Nephron progenitor cell (in vitro differentiated cells): ENCODE results near the gene MMAB.

Experiments used
- DNase-seq: peaks from one replicate; pipeline ENCODE4 v3.0.0; 2021
- H3K27ac Mint-ChIP-seq: 2 replicates; pipeline ENCODE4 v1.8.0; 2021; ENCODE audit warnings: mild to moderate bottlenecking, moderate library complexity, mixed read lengths
- H3K27me3 Mint-ChIP-seq: 2 replicates; pipeline ENCODE4 v1.8.0; 2021; ENCODE audit warnings: mild to moderate bottlenecking, low read depth, mixed read lengths; ENCODE audit not compliant: poor library complexity
- H3K36me3 Mint-ChIP-seq: 2 replicates; pipeline ENCODE4 v1.8.0; 2021; ENCODE audit warnings: low read depth, mixed read lengths
- H3K4me1 Mint-ChIP-seq: 2 replicates; pipeline ENCODE4 v1.8.0; 2021; ENCODE audit warnings: mixed read lengths
- H3K4me3 Mint-ChIP-seq: 2 replicates; pipeline ENCODE4 v1.8.0; 2021; ENCODE audit warnings: mild to moderate bottlenecking, moderate library complexity, mixed read lengths
- H3K9me3 Mint-ChIP-seq: 2 replicates; pipeline ENCODE4 v1.8.0; 2021; ENCODE audit warnings: mild to moderate bottlenecking, moderate library complexity, mixed read lengths
- CTCF ChIP-seq: fragments of 200-600 bp; sonication (generic); IDR thresholded peaks from 2 replicates; pipeline ENCODE4 v1.5.0; 2021; ENCODE audit warnings: antibody characterized with exemption

The MMAB gene

DNA sequence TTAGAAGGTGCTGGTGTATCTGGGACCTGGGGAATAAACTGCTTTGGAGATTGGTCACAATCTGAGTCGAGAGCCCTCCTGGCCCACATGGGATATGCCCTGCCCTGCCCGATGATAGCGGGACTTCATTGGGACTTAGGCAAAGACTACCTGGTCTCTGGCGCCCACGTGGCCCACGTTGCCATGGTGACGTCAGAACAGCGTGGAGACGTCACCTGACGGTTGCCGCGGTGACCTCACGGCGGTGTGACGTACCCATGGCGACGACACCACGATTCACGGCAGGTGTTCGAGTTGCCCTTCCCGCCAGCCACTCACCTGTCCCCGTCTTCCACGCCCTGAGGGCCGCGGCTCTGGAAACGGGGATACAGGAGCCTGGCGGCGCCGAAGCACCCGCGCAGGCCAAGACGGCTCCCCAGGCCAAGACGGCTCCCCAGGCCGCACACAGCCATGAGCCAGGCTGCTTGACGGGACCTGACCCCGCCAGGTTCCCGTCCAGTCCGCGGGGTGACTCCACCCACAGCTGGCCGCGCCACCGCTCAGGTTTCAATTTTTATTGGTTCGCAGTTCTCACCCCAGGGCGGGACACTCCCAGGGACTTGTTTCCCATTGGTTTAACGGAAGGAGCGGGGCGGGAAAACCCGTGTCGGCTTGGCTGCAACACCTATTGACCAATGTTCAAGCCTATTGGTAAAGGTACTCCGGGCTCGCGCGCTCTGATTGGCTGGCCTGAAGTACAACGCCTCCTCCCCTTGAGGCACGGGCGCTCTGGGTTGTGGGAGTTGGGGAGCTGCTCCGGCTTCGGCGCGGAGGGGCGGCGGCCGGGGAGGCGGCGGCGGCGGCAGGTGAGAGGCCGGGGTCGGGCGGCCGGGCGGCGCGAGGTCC lies at the start of gene MMAB, which contains the start of gene MVK:
MMAB (minus strand) TSS at position 476 of the 885 bp plus-strand sequence; CDS start at position 452, 24 bp downstream.
MVK (plus strand) TSS at position 766 of the 885 bp plus-strand sequence. CDS start 1,029 bp downstream, outside the sequence.
- H3K27ac Mint-ChIP-seq: peak within 1 kb of the TSS; percentile 99
- TF ChIP-seq CTCF: no peak
- no peaks in the 10 kb centered on the region for H3K27me3 Mint-ChIP-seq
- peaks cover 34% of the 10 kb centered on the region for H3K4me1 Mint-ChIP-seq
- peak; percentile 97 for DNase-seq
- H3K9me3 Mint-ChIP-seq: no peaks in the 10 kb centered on the region
- peak within 1 kb of the TSS; percentile 90 for H3K4me3 Mint-ChIP-seq
- H3K36me3 Mint-ChIP-seq: peaks cover 41% of the 10 kb centered on the region

GRCh38 chr12:109621901-109622364 lies 48.6 kb upstream of the MMAB start:
- Mint-ChIP-seq H3K4me3 (no peak overlapping the region), H3K27me3 (peaks cover 17% of the 10 kb centered on the region), H3K9me3 (no peaks in the 10 kb centered on the region), H3K36me3 (no peaks in the 10 kb centered on the region), H3K27ac (no peak overlapping the region), H3K4me1 (peaks cover 17% of the 10 kb centered on the region)
- no peak for TF ChIP-seq CTCF
- no peak for DNase-seq

- H3K27ac Mint-ChIP-seq: no peak overlapping the region
- peaks cover 17% of the 10 kb centered on the region for H3K4me1 Mint-ChIP-seq
- peaks cover 20% of the 10 kb centered on the region for H3K27me3 Mint-ChIP-seq
- DNase-seq: no peak
- no peaks in the 10 kb centered on the region for H3K9me3 Mint-ChIP-seq
- no peak overlapping the region for H3K4me3 Mint-ChIP-seq
- TF ChIP-seq CTCF: no peak
- H3K36me3 Mint-ChIP-seq: no peaks in the 10 kb centered on the region
Observed at GRCh38 chr12:109621211-109621694, 47.9 kb upstream of the MMAB start.

- peaks cover 37% of the 10 kb centered on the region for H3K27me3 Mint-ChIP-seq
- DNase-seq: no peak
- no peaks in the 10 kb centered on the region for H3K9me3 Mint-ChIP-seq
- H3K4me3 Mint-ChIP-seq: no peak overlapping the region
- peaks cover 11% of the 10 kb centered on the region for H3K4me1 Mint-ChIP-seq
- no peaks in the 10 kb centered on the region for H3K36me3 Mint-ChIP-seq
- H3K27ac Mint-ChIP-seq: no peak overlapping the region
- TF ChIP-seq CTCF: no peak
Observed at GRCh38 chr12:109619002-109619604, 45.8 kb upstream of the MMAB start.

DNA sequence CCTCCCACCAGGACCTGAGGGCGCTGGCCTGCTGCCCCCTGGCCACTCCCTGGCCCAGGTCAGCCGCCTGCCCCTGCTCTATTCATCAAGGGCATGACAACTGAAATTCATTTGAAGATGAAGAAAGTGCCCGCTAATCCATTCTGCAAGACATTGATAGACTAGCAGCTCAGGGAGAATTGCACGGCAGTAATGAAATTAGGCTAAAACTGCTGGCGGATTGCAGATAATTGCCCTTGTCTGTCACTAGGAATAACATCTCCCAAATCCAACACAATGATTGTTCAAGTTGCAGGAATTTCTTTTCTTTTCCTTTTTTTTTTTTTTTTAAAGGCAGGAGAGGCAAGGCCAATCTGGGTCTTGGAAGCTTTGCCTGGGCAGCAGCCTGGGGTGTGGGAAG lies 44.8 kb upstream of the MMAB start:
- H3K27ac Mint-ChIP-seq: no peak overlapping the region
- TF ChIP-seq CTCF: no peak
- no peak for DNase-seq
- H3K36me3 Mint-ChIP-seq: no peaks in the 10 kb centered on the region
- peaks cover 21% of the 10 kb centered on the region for H3K4me1 Mint-ChIP-seq
- no peaks in the 10 kb centered on the region for H3K9me3 Mint-ChIP-seq
- peaks cover 40% of the 10 kb centered on the region for H3K27me3 Mint-ChIP-seq
- H3K4me3 Mint-ChIP-seq: no peak overlapping the region
